Loucy (cell line): ENCODE results near the gene CYTH3.

Experiments
- H2AFZ ChIP-seq: fragments of 200-600 bp; sonication (generic); 2 replicates; pipeline ENCODE4 v1.6.0; 2016; ENCODE audit warnings: antibody characterized with exemption, mild to moderate bottlenecking, low read length, moderate library complexity
- H3F3A ChIP-seq: fragments of 200-600 bp; 2 replicates; pipeline ENCODE4 v1.6.0; 2016; ENCODE audit warnings: antibody characterized with exemption, low read depth, mild to moderate bottlenecking
- H3K27me3 ChIP-seq: fragments of 200-600 bp; sonication (generic); 2 replicates; pipeline ENCODE4 v1.6.1; 2014; ENCODE audit warnings: low read length, mild to moderate bottlenecking; ENCODE audit not compliant: insufficient read depth, poor library complexity, severe bottlenecking
- H3K36me3 ChIP-seq: fragments of 200-600 bp; sonication (generic); 2 replicates; pipeline ENCODE4 v1.6.1; 2016; ENCODE audit warnings: low read length; ENCODE audit not compliant: insufficient read depth
- H3K4me1 ChIP-seq: fragments of 200-600 bp; sonication (generic); 2 replicates; pipeline ENCODE4 v1.5.1; 2014; ENCODE audit warnings: low read length, mild to moderate bottlenecking; ENCODE audit not compliant: insufficient read depth, poor library complexity, severe bottlenecking
- H3K4me2 ChIP-seq: fragments of 200-600 bp; sonication (generic); 2 replicates; pipeline ENCODE4 v1.6.0; 2014; ENCODE audit warnings: antibody characterized with exemption, low read length, low read depth, mild to moderate bottlenecking; ENCODE audit not compliant: poor library complexity, severe bottlenecking
- H3K4me3 ChIP-seq: fragments of 200-600 bp; sonication (generic); 2 replicates; pipeline ENCODE4 v1.5.1; 2014; ENCODE audit warnings: low read length, mild to moderate bottlenecking, mixed read lengths; ENCODE audit not compliant: poor library complexity, severe bottlenecking
- H3K79me2 ChIP-seq: fragments of 200-600 bp; sonication (generic); 2 replicates; pipeline ENCODE4 v1.6.1; 2014; ENCODE audit warnings: low read length; ENCODE audit not compliant: insufficient read depth
- H3K9ac ChIP-seq: fragments of 200-600 bp; sonication (generic); 2 replicates; pipeline ENCODE4 v1.6.0; 2014; ENCODE audit warnings: mild to moderate bottlenecking, low read depth, low read length, moderate library complexity; ENCODE audit not compliant: poor library complexity, severe bottlenecking
- H3K9me2 ChIP-seq: fragments of 200-600 bp; sonication (generic); replicated peaks from 2 replicates; pipeline ENCODE4 v1.6.1; 2016; ENCODE audit warnings: low read depth, low read length, mixed read lengths
- H3K9me3 ChIP-seq: fragments of 200-600 bp; sonication (generic); 2 replicates; pipeline ENCODE4 v1.6.1; 2014; ENCODE audit warnings: mild to moderate bottlenecking, antibody characterized with exemption, low read length, low read depth; ENCODE audit not compliant: insufficient read depth
- H4K20me1 ChIP-seq: fragments of 200-600 bp; sonication (generic); 2 replicates; pipeline ENCODE4 v1.6.0; 2014; ENCODE audit warnings: antibody characterized with exemption, low read length, mild to moderate bottlenecking; ENCODE audit not compliant: insufficient read depth, poor library complexity, severe bottlenecking
- CTCF ChIP-seq: fragments of 200-600 bp; sonication (generic); conservative IDR thresholded peaks from 2 replicates; pipeline ENCODE4 v1.5.1; 2014; ENCODE audit warnings: mild to moderate bottlenecking, antibody characterized with exemption, low read length
- EZH2phosphoT487 ChIP-seq: fragments of 200-600 bp; IDR thresholded peaks from 2 replicates; pipeline ENCODE4 v1.6.1; 2018; ENCODE audit warnings: antibody characterized with exemption, mild to moderate bottlenecking, moderate library complexity, borderline replicate concordance

CYTH3 gene

DNA sequence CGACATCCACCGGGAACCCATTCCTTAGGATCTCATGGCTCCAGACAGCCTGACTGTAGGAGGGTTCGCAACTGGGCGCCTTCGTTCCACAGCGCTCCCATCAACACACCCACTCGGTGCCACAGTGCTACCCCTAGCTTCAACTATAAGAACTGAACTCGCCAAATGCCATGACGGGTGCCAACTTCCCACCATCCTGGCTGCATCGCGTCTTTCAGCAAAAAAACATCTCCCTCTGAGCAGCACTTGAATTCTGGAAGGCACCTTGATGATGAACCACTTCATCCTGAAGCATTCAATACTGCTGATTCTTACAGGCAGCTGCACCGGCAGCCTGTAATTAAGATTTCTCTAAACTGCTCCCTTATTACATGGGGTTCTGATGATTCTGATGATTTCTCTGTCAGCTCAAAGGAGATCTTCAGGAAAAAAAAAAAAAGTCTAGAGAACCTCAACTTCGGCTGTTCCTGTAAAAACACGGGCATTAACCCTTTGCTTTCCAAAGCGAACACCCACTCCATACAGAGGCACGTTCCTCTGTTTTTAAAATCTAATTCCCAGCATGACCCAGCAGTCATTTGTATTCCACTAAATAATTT is 1.3 kb downstream of the CYTH3 start:
- Histone ChIP-seq H3K9ac (peak overlapping the region; percentile 51), H3K4me3 (peak overlapping the region; percentile 77), H3K27me3 (no peaks in the 10 kb centered on the region), H3K4me2 (peak overlapping the region; percentile 100), H2AFZ (peak overlapping the region; percentile 71), H3K9me2 (no peaks in the 10 kb centered on the region), H3K36me3 (no peaks in the 10 kb centered on the region), H3K79me2 (no peaks in the 10 kb centered on the region), H4K20me1 (no peaks in the 10 kb centered on the region), H3K9me3 (no peaks in the 10 kb centered on the region), H3F3A (no peaks in the 10 kb centered on the region), H3K4me1 (peaks cover 22% of the 10 kb centered on the region)
- TF ChIP-seq EZH2phosphoT487 (no peak), CTCF (peak; percentile 29)

DNA sequence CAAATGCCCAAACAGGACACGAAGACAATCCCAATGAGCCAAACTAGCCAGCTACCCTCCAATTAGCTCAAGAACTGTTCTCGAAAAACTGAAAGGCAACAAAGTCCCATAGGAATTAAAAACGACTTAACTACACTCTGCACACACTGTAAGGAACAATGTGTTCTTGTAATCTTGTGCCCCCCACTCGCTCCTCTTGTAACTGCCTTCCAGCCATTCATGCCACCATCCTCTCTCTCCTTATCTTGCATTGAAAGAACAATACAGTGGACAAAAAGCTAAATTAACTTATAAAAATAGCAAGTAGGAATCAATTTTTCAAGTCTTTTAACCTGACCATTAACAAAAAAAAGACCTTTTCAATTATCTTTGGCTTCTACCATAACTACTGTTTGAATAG is 2.9 kb downstream of the CYTH3 start:
- no peak overlapping the region for H3K4me3 ChIP-seq
- no peak overlapping the region for H2AFZ ChIP-seq
- H3K36me3 ChIP-seq, result no peaks in the 10 kb centered on the region
- no peaks in the 10 kb centered on the region for H3K79me2 ChIP-seq
- H3K9me2 ChIP-seq, result no peaks in the 10 kb centered on the region
- H3K4me1 ChIP-seq, result peaks cover 27% of the 10 kb centered on the region
- H4K20me1 ChIP-seq, result no peaks in the 10 kb centered on the region
- no peaks in the 10 kb centered on the region for H3K9me3 ChIP-seq
- no peak overlapping the region for H3K4me2 ChIP-seq
- no peak overlapping the region for H3K9ac ChIP-seq
- TF ChIP-seq CTCF (no peak), EZH2phosphoT487 (no peak)
- H3K27me3 ChIP-seq, result no peaks in the 10 kb centered on the region
- no peaks in the 10 kb centered on the region for H3F3A ChIP-seq

GRCh38 chr7:6268907-6269306 is 3.5 kb downstream of the CYTH3 start:
- H3K36me3 ChIP-seq, result no peaks in the 10 kb centered on the region
- TF ChIP-seq CTCF (no peak), EZH2phosphoT487 (no peak)

More at GRCh38 chr7:6268907-6269306, 3.5 kb downstream of the CYTH3 start:
- Histone ChIP-seq H3K27me3 (no peaks in the 10 kb centered on the region), H4K20me1 (no peaks in the 10 kb centered on the region), H3K9ac (no peak overlapping the region), H3K79me2 (no peaks in the 10 kb centered on the region), H3K9me3 (no peaks in the 10 kb centered on the region), H3K9me2 (no peaks in the 10 kb centered on the region), H3K4me2 (no peak overlapping the region), H3K4me1 (peaks cover 28% of the 10 kb centered on the region), H3F3A (no peaks in the 10 kb centered on the region), H3K4me3 (no peak overlapping the region), H2AFZ (no peak overlapping the region)
